HepG2 (cell line): ENCODE results near the gene SCYL1. TPM values are rescaled to one million over a fixed set of nuclear protein-coding genes. Genes with fewer than 3 reads are reported as not detected.

ENCODE experiments used
- CBX1 ChIP-seq: IDR thresholded peaks from one replicate; pipeline ENCODE4 v1.6.1; 2016; ENCODE audit warnings: antibody characterized with exemption, low read depth
- GATAD1 ChIP-seq: IDR thresholded peaks from 2 replicates; pipeline ENCODE4 v1.6.1; 2016; ENCODE audit warnings: missing genetic modification reagents, missing compliant biosample characterization
- GLI4 ChIP-seq: sonication (generic); formaldehyde crosslinking; IDR thresholded peaks from 2 replicates; pipeline ENCODE4 v1.5.1; 2020; ENCODE audit warnings: missing genetic modification reagents, mild to moderate bottlenecking, moderate library complexity, borderline replicate concordance
- ISX ChIP-seq: sonication (generic); formaldehyde crosslinking; conservative IDR thresholded peaks from 2 replicates; pipeline ENCODE4 v1.5.0; 2020; ENCODE audit warnings: missing genetic modification reagents
- MED8 ChIP-seq: sonication (generic); formaldehyde crosslinking; IDR thresholded peaks from 2 replicates; pipeline ENCODE4 v1.8.1; 2023; ENCODE audit warnings: mild to moderate bottlenecking, missing genetic modification reagents; ENCODE audit not compliant: insufficient replicate concordance
- NCOA1 ChIP-seq: sonication (generic); formaldehyde crosslinking; IDR thresholded peaks from 2 replicates; pipeline ENCODE4 v1.9.0; 2021; ENCODE audit warnings: missing genetic modification reagents
- RFX3 ChIP-seq: IDR thresholded peaks from 2 replicates; pipeline ENCODE4 v1.6.1; 2016; ENCODE audit warnings: missing biosample characterization, missing genetic modification reagents
- SMC3 ChIP-seq: IDR thresholded peaks from 2 replicates; pipeline ENCODE4 v1.6.1; 2011; ENCODE audit warnings: low read length, improper control_type of control experiment
- STAG1 ChIP-seq: sonication (generic); formaldehyde crosslinking; IDR thresholded peaks from 2 replicates; pipeline ENCODE4 v1.4.0; 2020; ENCODE audit warnings: missing genetic modification reagents
- TERF1 ChIP-seq: sonication (generic); formaldehyde crosslinking; IDR thresholded peaks from 2 replicates; pipeline ENCODE4 v1.8.0; 2022; ENCODE audit warnings: mild to moderate bottlenecking, missing genetic modification reagents, moderate library complexity
- XBP1 ChIP-seq: sonication (generic); formaldehyde crosslinking; IDR thresholded peaks from 2 replicates; pipeline ENCODE4 v1.5.0; 2020; ENCODE audit warnings: missing genetic modification reagents
- ZFP41 ChIP-seq: sonication (generic); formaldehyde crosslinking; IDR thresholded peaks from 2 replicates; pipeline ENCODE4 v1.4.0; 2020; ENCODE audit warnings: mild to moderate bottlenecking, missing genetic modification reagents, borderline replicate concordance
- ZNF570 ChIP-seq: sonication (generic); formaldehyde crosslinking; IDR thresholded peaks from 2 replicates; pipeline ENCODE4 v1.4.0; 2020; ENCODE audit warnings: mild to moderate bottlenecking, missing genetic modification reagents, borderline replicate concordance
- ZNF605 ChIP-seq: sonication (generic); formaldehyde crosslinking; IDR thresholded peaks from 2 replicates; pipeline ENCODE4 v1.8.0; 2022; ENCODE audit warnings: mild to moderate bottlenecking, missing genetic modification reagents
- ZNF737 ChIP-seq: sonication (generic); formaldehyde crosslinking; IDR thresholded peaks from 2 replicates; pipeline ENCODE4 v1.5.0; 2020; ENCODE audit warnings: missing genetic modification reagents, mild to moderate bottlenecking, borderline replicate concordance
- ZSCAN21 ChIP-seq: sonication (generic); formaldehyde crosslinking; IDR thresholded peaks from 2 replicates; pipeline ENCODE4 v1.8.0; 2022; ENCODE audit warnings: mild to moderate bottlenecking, missing genetic modification reagents, moderate library complexity, borderline replicate concordance
- polyA plus RNA-seq, 8 experiments: library from polyadenylated mRNA; depleted of rRNA in 3 of 8; stranded (reverse) in 7 of 8; unstranded in 1 of 8; fragments of >200 nt; fragmentation: Illumina TruSeq in 4 of 8; extraction: Trizol in 4 of 8; gene quantifications; 2 replicates each; pipeline versions ENCODE4 v1.2.1 to v1.2.3, GENCODE V29; 2011 to 2016; ENCODE audit warnings: low read depth in 4 of 8, missing spikeins in 1 of 8, mixed read lengths in 1 of 8; ENCODE audit not compliant: insufficient read depth in 1 of 8
- total RNA-seq, 5 experiments: library from RNA; depleted of rRNA; stranded (reverse); fragments of >200 nt; fragmentation: Illumina TruSeq; extraction: Trizol; gene quantifications; 2 replicates each; pipeline ENCODE4 v1.2.3, GENCODE V29; 2016; ENCODE audit warnings: low read depth in 1 of 5
- TF ChIP-seq, protein P1 (sequence below): IDR thresholded peaks from 2 replicates; pipeline ENCODE4 v1.6.1; 2016; ENCODE audit warnings: missing biosample characterization, missing genetic modification reagents, low read depth
- TF ChIP-seq, protein P2 (sequence below): sonication (generic); formaldehyde crosslinking; IDR thresholded peaks from 2 replicates; pipeline ENCODE4 v1.9.0; 2021; ENCODE audit warnings: missing genetic modification reagents, borderline replicate concordance
- TF ChIP-seq, protein P3 (sequence below): sonication (generic); formaldehyde crosslinking; IDR thresholded peaks from 2 replicates; pipeline ENCODE4 v1.5.0; 2020; ENCODE audit warnings: mild to moderate bottlenecking, missing genetic modification reagents, borderline replicate concordance

The SCYL1 gene
- total and polyA plus RNA-seq, 2 of the 13 experiments (the other 11 are each of a cell fraction or from before 2014, with no cell fraction given): 65.9 to 103 TPM

GRCh38 chr11:65477149-65477965 lies 47.5 kb upstream of the SCYL1 start (continued):
- TF ChIP-seq ZNF605 (peak; percentile 25; the same call in 1 of the 2 replicates), ZFP41 (CRISPR knock-in tag) (no peak), GLI4 (CRISPR knock-in tag) (peak; percentile 71; the same call in 1 of the 2 replicates), SMC3 (no peak), NCOA1 (CRISPR knock-in tag) (no peak), CBX1 (peak; percentile 61), XBP1 (CRISPR knock-in tag) (0 out of 2 replicates have a peak, but pooled peaks have one; percentile 47), ZNF737 (CRISPR knock-in tag) (no peak), GATAD1 (CRISPR knock-in tag) (peak; percentile 85), STAG1 (CRISPR knock-in tag) (0 out of 2 replicates have a peak, but pooled peaks have one; percentile 15), ZNF570 (CRISPR knock-in tag) (no peak), MED8 (peak; percentile 89), TERF1 (CRISPR knock-in tag) (0 out of 2 replicates have a peak, but pooled peaks have one; percentile 25), ZSCAN21 (no peak; the same call in 1 of the 2 replicates), RFX3 (CRISPR knock-in tag) (no peak), ISX (CRISPR knock-in tag) (no peak)
- TF ChIP-seq, protein P1, sequence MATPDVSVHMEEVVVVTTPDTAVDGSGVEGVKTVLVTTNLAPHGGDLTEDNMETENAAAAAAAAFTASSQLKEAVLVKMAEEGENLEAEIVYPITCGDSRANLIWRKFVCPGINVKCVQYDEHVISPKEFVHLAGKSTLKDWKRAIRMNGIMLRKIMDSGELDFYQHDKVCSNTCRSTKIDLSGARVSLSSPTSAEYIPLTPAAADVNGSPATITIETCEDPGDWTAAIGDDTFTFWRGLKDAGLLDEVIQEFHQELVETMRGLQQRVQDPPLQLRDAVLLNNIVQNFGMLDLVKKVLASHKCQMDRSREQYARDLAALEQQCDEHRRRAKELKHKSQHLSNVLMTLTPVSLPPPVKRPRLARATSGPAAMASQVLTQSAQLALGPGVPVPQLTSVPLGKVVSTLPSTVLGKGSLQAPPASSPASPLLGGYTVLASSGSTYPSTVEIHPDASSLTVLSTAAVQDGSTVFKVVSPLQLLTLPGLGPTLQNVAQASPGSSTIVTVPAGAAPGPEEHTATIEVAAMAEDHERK (CRISPR knock-in tag): no peak
- TF ChIP-seq, protein P2, sequence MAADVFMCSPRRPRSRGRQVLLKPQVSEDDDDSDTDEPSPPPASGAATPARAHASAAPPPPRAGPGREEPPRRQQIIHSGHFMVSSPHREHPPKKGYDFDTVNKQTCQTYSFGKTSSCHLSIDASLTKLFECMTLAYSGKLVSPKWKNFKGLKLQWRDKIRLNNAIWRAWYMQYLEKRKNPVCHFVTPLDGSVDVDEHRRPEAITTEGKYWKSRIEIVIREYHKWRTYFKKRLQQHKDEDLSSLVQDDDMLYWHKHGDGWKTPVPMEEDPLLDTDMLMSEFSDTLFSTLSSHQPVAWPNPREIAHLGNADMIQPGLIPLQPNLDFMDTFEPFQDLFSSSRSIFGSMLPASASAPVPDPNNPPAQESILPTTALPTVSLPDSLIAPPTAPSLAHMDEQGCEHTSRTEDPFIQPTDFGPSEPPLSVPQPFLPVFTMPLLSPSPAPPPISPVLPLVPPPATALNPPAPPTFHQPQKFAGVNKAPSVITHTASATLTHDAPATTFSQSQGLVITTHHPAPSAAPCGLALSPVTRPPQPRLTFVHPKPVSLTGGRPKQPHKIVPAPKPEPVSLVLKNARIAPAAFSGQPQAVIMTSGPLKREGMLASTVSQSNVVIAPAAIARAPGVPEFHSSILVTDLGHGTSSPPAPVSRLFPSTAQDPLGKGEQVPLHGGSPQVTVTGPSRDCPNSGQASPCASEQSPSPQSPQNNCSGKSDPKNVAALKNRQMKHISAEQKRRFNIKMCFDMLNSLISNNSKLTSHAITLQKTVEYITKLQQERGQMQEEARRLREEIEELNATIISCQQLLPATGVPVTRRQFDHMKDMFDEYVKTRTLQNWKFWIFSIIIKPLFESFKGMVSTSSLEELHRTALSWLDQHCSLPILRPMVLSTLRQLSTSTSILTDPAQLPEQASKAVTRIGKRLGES (CRISPR knock-in tag): no peak
- TF ChIP-seq, protein P3, sequence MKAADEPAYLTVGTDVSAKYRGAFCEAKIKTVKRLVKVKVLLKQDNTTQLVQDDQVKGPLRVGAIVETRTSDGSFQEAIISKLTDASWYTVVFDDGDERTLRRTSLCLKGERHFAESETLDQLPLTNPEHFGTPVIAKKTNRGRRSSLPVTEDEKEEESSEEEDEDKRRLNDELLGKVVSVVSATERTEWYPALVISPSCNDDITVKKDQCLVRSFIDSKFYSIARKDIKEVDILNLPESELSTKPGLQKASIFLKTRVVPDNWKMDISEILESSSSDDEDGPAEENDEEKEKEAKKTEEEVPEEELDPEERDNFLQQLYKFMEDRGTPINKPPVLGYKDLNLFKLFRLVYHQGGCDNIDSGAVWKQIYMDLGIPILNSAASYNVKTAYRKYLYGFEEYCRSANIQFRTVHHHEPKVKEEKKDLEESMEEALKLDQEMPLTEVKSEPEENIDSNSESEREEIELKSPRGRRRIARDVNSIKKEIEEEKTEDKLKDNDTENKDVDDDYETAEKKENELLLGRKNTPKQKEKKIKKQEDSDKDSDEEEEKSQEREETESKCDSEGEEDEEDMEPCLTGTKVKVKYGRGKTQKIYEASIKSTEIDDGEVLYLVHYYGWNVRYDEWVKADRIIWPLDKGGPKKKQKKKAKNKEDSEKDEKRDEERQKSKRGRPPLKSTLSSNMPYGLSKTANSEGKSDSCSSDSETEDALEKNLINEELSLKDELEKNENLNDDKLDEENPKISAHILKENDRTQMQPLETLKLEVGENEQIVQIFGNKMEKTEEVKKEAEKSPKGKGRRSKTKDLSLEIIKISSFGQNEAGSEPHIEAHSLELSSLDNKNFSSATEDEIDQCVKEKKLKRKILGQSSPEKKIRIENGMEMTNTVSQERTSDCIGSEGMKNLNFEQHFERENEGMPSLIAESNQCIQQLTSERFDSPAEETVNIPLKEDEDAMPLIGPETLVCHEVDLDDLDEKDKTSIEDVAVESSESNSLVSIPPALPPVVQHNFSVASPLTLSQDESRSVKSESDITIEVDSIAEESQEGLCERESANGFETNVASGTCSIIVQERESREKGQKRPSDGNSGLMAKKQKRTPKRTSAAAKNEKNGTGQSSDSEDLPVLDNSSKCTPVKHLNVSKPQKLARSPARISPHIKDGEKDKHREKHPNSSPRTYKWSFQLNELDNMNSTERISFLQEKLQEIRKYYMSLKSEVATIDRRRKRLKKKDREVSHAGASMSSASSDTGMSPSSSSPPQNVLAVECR (CRISPR knock-in tag): peak; percentile 87
